Activated T-cell treated with anti-CD3 and anti-CD28 coated beads for 4 hours (primary cell): ENCODE results near the gene MYLK.
"Not testable (repeated sequence)": the region's sequence is repeated elsewhere in the genome, so short reads cannot be mapped to it uniquely, and the experiment has no call there.

Source experiments
- DNase-seq: peaks from one replicate; pipeline ENCODE4 v3.0.0-alpha.2; 2020

The MYLK gene

DNA sequence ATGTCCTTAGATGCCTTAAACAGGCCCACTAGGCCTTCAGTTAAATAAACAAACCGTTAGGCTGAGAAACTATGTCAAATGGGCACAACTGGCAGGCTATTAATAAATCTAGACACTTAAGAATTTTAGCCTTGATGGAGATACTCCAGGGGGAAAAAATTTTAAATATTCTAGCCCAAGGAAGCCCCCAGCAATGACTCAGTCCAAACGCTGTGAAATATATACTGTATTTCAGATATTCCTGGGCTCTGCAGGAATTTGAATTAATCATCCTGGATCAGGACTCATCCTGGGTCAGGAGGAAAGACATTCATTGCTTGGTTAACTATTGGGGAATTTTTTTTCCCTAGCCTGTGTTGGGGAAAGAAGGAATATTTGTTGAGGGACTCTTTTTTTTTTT, 166.7 kb downstream of the MYLK start:
- not testable (repeated sequence) for DNase-seq

DNA sequence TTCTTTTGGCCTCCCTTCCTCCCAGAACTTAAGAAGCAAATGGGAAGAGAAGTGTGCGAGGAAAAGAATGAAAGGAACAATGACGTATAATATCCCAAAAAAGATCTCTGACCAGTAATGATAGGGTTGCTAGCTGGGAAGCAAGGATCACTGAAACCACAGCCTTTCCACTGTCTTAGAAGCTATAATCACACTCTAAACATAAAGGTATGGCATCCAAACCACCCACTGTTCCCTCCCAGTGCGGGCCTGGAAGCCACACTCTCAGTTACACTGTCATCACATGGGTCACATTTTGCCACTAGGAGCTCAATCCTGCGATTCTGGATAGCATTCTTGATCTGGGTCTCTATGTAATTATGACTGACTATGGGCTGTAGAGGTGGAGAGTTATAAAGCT, 167.7 kb downstream of the MYLK start:
- no peak for DNase-seq

DNA sequence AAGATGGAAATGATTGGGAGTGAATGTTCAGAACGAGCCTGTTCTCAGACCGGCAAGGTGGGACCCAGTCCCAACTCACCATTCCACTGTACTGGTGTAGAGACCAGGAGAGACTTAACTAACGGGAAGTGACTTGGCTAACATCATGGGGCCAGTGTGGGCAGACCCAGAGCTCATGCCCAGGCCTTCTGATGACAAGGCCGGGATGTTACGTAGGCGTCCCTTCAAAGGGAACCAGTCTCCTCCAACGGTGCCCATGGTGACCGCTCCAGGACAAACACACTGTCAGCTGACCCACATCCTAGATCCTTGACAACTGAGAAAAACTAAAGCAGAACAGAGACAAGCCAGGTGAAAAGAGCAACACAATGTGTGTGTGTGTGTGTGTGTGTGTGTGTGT, 170.9 kb downstream of the MYLK start:
- DNase-seq = no peak

DNA sequence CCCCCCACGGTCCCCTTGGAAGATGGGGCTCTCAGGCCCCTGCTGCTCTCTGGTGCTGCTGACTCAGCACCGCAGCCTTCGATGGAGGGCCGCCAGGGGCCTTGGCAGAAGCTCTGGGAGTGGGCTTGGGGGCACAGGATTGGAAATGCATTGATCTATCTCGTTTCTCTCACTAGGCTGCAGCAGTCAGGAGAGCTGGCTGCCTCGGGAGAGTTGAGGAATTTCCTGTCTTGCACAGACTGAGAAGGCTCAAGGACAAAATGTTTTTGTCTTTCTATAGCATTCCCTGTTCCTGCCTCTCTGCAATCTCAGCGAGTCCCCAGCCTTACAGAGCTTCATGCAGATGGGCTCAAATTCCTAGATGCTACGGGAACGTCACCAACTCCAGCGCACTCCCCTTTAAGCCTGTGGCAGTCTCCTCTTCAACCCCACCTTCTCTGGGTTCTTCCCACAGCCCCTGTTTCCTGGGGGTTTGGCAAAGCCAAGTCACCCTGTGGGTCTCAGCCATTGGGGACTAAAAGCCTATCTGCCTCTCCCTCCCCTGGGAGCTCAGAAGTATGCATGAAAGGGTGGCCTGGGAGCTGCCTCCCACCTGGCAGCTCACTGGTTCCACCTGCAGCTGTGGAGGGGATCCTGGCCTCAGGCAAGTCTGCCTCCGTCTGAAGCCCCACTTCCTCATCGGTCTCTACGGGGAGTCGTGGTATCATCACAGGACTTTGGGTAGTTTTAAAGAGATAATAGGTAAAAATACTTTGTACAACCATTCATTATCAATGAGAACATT, 171.9 kb downstream of the MYLK start:
- DNase-seq = no peak

DNA sequence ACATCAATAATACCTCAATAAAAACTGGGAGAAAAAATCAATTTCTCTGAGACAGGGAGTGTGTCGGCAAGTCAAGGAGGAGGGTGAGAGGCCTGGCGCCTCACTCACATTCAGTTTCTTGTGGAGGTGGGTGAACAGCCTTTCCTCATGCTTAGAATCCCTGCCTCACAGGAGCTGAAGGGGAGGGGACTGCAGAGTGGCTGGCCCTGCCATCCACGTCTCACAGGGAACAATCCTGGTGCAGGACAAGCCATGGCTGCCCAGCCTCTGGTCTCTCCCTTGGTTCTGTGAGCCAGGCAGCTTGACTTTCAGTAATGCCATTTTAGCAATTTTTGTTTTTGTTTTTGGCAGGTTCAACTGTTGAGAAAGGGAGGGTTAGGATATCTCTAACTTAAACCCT, 172.8 kb downstream of the MYLK start:
- no peak for DNase-seq

DNA sequence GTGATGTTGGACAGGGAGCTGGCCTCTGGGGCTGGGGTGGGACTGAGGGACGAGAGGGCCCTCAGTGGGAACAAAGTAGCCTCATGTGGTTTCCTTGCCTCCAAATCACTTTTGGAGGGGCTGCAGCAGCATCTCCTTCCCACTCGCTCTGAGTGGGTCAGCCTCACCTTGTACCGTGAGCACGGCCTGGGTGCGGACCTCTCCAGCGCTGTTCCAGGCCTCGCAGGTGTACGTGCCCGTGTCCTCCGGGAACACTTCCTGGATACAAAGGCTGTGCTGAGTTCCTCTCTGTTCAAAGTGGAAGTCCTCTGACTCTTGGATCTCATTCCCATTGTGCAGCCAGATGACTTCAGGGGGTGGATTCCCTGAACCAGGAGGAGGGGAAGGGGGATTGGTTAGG, 175.6 kb downstream of the MYLK start:
- DNase-seq = no peak

DNA sequence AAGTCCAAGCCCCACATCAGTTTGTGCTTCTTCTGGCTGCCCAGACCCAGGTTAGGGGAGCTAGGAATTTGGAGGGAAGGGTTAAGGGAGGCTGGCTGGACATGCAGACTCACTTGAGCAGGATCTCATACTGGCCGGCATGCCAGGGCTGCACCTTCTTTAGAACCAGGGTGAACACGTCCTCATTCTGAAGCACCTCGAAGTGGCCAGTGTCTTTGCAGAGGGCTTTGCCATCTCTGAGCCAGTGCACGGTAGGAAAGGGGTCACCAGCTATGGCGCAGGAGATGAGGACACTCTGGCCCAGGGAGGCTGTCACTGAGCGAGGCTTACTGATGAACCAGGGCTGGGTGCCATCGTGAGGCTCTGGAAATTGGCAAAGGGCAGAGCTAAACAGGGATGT, 176.5 kb downstream of the MYLK start:
- DNase-seq = not testable (repeated sequence)

DNA sequence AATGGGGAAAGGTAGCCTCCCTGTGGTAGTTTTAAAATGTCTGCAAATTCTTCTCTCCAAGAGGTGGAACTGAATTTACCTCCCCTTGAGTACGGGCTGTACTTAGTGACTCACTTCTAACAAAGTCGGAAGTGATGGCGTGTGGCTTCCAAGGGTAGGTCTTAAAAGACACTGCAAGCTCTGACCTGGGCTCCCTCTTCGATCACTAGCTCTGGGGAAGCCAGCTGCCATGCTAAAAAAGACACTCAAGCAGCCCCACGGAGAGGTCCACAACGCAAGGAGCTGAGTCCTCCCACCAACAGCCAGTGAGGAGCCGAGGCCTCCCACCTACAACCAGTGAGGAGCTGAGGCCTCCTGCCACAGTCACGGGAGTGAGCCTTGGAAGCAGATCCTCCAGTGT, 177.3 kb downstream of the MYLK start:
- no peak for DNase-seq

DNA sequence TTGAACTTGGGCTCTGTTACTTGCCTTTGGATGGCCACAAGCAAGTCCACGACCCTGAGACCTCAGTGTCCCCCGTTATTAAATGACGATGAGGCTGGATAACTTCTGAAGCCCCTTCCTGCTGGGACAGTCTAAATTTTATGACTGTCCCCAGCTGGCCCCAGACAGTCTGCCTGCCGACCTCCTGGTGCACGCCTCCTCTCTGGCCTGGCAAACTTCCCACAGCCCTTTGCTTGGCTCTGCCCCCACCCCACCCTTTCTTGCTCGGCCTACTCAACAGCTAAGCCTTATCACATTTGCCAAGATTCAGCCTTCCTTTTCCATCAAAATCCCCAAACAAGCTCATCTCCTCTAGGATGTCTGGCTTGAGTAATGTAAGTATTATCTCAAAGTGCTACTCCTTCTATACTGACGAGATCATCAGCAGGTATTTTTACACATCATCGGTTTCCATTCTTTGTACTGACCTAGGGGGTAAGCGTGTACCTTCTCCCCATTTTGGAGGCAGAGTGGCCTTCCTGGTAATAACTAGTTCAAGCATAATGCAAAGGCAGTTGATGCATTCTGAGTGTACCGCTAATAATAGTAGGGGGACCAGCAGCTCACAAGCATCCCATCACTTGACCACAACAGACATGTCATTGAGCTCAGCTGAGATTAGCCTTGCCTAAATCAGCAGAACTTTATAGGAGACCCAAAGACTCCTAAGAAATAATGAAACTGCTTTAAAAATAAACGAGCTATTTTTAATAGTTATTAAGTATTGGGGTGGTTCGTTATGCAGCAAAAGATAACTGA, 178.4 kb downstream of the MYLK start:
- DNase-seq = no peak

DNA sequence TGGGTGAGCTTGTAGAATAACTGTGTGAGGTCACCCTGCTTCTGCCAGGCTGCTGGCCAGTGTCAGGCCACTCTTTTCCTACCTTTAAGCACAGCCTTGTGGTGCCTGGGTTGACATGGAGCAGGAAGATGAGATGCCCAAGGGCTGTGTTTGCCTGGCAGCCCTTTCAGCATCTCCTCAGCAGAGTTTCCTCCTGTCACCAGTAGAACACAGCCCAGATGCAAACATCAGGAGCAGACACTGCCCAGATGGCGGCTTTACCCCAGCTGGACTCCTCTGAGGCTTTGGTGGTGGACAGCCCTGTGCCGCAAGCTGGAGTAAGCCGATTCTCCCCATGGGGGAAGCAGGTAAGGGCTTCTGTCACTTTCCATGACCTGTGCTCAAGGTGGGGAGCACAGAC, 180.5 kb downstream of the MYLK start:
- DNase-seq = not testable (repeated sequence)

DNA sequence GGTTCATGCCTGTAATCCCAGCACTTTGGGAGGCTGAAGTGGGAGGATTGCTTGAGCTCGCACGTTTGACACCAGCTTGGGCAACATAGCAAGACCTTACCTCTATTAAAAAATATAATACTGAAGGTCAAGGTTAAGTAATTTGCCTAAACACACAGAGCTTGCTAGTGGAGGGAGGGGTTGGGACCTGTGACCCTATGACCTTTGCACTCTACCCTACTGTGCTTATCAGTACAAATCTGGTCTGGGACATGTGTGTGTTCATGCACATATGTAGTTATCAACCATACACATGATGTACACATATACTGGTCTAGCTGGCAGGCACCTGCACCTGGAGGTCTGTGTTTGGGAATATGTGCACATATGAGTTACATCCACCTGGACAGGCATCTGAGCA, 181.4 kb downstream of the MYLK start:
- DNase-seq = no peak

DNA sequence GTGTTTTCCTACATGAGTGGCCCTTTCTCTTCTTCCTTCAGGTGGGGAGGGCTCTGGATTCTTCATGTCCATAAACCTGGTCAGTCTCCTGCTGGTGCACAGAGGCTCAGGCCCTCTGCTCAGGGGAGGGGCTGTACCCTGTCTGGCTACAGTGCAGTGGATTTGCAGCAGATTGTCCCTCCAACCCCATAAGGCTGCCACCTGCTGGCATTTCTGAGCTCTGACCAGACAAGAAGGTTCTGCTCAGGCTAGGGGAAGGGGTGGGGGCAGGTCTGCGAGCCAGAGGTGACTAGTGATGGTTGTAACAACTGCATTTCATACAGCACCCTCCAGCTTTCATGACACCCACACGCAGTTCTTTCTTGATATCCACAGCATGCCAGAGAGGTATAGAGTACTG, 182.1 kb downstream of the MYLK start:
- DNase-seq = not testable (repeated sequence)

DNA sequence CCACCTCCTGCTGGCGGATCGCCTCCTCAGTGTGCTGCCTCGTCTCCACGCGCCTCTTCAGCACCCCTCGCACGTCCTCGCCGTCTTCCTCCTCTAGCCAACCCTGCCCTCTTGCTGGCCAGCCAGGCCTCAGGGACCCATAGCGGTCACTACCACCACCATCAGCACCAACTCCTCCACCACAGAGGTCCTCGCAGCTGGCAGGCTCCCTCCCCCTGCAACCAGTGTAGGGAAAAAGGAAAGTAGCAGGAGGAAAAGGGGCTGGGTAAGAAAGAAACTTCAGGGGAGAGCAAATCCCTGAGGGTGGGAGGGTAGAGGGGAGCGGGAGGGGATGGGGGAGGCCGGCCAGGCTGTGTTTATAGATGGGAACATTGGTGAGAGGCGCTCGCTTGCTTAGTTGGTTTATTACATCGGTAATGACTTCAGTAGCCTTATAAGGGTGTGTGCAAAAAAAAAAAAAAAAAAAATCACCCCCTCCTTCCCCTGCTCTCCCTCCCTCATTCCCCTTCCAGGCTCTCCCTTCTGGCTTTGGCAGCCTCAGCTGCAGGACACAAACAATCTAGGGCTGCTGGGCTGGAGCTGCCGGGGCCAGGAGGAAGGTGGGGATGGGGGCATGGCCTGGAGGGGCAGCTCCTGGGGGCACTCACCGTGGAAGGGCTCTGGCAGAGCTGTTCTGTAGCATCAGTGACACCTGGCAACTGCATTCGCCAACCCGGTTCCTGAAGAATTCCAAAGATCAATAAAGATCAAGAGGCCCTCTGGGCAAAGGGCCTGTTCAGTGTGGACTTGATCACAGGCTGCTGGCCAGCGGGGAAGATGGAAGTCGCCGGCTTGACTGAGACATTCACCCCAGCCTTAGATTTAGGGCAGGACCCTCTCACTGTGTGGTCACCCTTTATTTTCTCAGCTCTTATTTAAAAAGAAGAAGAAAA, 183.1 kb downstream of the MYLK start:
- DNase-seq = no peak

DNA sequence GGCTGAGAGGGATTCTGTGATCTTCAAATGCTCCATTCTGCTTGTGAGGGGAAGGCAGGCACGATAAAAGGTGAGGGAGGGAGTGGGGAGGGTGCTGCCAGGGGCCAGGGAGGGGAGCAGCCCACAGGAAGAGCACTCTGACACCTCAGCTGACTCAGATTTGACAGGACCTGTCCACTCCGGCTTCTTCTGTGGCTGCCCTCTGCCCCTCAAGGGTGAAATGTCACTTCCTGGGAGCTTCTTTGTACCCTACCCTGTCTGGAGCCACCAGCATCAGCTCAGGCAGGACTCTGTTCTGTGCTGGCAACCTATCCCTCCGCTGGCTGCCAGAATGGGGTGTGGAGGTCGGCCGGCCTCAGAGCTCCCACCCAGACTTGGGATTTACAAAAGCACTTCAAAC, 185.3 kb downstream of the MYLK start:
- no peak for DNase-seq

DNA sequence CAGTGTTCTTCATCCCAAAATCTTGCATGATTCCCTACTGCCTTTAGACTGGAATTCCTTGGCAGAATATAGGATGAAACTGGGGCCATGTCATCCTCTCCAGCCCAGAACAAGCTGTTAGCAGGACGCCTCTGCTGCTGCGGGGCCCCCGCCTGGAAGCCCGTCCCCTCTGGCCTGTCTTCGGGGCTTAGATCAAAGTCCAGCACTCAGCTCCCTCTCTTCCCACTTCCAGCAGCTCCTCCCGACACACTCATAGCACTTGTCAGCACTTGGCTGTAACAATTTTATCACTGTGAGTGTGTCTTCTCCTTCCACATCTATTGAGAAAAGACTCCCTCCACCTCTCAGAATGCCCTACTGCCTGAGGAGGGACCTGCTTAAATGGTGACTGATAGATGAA, 187.3 kb downstream of the MYLK start:
- no peak for DNase-seq

DNA sequence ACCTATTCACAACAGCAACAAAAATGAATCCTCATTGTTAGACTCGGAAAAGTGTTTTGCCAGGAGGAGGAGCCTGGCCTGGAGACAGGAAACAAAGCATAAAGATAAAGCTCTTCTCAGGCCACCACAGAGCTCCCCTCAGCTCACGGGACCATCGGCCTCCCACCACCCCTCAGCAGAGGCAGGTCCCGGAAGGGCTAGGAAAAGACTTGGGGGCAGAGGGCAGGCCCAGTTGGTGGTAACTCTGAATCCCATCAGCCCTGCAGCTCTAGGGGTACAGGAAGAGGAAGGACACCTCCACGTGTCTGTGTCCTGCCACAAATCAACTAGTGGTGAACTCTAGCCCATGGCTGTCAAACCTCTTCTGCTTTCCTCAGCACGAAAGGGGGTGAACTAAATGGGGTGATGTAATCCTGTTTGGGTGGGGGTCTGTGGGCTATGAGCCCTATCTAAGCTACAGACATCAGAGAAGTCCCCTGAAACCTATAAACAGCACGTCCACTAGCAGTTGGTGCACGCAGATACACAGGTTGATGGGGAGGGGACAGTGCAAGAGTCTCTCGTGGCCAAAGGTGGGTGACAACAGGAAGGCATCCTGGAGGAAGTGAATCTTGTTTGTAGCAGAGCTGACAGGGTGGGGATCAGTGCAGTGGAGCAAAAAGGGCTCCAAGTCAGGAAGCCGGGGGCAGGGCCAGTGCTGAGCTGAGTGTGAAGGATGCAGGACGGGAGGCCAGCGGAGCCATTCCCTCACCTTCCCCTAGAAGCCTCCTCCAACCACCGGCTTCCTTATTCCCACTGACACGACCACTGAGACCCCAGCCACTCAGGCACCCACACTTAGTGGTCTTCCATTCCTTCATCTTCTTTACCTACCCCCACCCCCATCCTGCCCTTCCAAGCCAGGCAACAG, 188.1 kb downstream of the MYLK start:
- no peak for DNase-seq

DNA sequence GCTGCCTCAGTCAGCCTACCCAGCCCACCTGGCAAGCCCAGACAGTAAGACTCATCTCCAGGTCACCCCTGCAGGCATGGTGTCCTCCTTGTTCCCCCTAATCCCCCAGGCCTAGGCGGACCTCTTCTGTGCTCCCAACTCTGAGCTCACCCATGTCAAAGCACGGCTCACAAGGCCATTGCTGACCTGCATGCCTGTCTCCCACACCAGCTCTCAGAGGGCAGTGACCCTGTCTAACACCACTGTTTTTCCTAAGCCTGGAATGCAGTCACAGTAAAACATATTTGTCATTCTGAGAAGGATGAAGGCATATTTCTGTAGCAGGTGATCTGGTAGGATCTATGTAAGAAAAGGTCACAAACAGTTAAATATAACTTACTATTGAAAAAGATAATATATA, 189.0 kb downstream of the MYLK start:
- DNase-seq = no peak

DNA sequence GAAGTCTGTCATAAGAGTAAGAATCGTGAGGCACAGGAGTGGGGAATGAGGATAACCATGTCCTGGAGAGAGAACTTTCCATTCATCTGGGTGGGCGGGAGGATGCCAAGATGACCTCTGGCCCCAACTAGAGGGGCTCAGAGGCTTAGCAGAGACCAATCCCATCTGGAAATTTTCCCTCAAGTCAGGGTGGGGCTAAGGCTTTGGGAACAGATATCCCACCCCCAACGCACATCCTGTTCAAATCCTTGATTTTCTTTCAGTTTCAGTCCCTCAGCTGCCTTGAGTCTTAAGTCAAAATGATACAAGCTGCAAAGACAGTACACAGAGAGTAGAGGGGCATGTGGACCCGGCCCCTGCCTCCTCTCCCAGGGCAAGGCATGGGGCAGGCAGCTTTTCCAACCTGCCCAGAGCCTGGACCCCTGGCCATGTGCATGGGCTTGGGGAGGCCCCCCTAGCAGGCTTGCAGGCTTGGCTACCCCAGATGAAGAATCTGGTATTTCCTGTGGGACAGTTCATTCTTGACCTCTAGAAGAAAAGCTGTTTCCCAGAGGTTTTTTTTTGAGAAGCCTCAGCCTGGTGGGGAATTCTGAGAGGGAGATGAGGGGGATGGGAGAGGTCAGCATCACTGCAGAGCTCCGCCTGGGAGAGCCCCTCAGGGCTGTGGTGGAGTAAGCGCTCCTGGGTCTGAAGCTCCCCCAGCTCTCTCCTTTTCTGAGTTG, 189.6 kb downstream of the MYLK start:
- no peak for DNase-seq

DNA sequence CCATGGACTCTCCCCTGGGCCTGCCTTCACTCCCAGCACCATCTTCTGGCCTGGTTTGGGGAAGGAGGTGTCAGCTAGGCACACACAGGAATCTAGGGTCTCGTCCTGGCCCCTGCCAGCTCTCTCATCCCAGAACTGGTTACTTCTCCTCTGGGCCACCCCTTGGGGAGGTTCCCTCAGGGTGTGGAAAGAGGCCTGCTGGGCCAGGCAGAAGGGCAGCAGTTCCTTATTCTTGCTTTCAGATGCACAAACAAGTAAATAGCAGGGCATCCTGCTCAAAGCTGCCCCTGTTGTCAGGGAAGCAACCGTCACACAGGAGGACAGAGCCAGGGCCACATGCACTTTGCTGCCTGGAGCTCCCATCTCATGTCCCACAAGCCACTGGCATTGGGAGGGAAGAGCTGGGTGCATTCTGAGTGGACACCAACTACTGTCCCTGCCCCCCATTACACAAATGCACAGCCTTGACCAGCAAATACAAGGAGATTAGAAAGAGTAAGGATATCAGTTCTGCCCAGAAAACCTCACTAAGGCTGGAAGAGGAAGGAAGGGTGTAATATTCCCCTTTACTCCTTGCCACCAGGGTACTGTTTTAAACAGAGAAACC, 190.4 kb downstream of the MYLK start:
- DNase-seq = no peak

DNA sequence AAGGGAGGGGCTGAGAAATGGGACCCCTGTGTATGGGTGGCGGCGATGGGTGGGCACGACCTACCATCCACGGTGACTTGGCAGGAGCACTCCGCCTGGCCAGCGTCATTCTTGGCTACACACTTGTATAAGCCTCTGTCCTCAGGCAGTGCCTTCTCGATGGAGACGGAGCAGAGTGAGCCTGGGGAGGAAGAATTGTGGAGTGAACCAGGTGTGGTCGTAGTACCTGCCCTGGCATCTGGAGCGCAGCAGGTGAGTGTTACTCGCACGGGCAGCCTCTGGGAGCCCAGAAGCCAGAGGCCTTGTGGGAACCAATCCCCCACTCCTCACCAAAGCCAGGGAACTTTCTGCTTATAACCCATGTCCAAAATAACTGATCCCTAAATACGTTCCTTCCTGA, 191.5 kb downstream of the MYLK start:
- no peak for DNase-seq

DNA sequence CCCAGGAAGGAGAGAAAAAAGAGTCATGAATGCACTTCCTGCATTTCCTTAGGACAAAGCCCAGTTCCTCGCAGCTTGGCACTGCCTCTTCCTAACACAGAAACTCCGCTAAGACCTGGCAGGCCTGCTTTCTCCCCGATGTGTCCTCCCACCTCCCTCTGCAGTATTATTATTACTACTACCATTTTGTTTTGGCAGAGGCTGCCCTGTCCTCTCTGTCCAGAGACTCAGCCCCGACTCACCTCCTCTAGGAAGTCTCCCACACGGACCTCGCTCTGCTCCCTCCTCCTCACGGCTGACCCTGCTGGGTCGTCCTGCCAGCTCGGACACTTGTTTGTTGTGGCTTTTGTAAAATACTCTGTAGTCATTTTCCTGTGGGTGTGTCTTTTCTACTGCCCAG, 192.1 kb downstream of the MYLK start:
- DNase-seq = no peak
